COLO829 (cell line): ENCODE results near the gene ZSCAN9.
A peak's percentile ranks its signal among the peaks of the same experiment; 100 is the strongest.

ENCODE experiments used
- DNase-seq: peaks from one replicate; pipeline ENCODE4 v3.0.0; 2012; ENCODE audit warnings: low spot score

The ZSCAN9 gene

DNA sequence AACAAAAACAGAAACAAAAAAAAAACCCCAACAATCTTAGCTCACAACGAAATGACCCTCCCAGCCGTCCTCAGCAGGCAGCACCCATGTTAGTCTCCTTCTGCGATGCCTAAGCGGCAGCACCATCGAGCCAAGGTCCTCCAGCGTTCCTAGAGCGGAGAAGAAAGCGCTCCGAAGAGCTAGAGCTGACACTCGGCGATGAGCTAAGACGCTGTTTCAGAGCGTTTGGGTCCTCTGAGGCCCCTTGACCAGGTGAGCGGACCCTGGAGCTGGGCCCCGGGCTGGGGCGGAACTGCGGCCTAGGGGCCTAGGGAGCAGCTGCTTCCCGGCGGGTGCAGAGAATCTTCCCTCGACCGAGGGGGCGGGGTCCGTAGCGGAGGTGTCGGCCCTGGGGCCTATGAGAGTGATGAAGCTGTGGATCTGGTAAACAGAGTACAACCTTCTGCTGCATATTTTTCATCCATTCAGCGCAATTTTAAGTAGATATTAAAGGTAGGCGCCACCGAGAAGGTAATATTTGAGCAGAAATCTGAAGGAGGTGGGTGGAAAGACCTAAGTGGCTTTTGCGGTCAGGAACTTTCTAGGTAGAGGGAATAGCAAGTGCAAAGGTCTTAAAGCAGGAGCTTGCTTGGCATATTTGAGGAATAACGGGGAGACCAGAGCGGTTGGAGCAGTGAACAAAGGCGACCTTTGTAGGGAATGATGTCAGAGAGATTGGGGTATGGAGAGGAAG is 42.1 kb downstream of the ZSCAN9 start, which contains the start of gene ZSCAN26:
ZSCAN26 (plus strand) TSS at position 182 of the 733 bp plus-strand sequence. CDS start 4,777 bp downstream, outside the sequence.
- DNase-seq, result peak; percentile 85

DNA sequence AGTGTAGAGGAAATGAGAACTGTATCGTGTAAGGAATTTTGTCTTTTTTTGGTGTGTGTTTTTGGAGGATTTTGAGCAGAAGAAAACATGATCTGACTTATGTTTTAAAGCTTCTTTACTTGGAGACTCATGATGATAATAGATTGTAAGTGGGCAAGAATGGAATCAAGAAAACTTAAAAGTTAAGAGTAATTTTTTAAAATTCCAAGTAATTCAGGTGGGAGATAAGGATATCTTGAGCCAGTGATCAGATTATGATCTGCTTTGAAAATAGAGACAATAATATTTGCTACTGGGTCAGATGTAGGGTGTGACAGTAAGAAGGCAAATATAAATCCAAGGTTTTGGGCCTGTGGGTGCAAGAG is 42.6 kb downstream of the ZSCAN9 start:
- DNase-seq, result no peak

DNA sequence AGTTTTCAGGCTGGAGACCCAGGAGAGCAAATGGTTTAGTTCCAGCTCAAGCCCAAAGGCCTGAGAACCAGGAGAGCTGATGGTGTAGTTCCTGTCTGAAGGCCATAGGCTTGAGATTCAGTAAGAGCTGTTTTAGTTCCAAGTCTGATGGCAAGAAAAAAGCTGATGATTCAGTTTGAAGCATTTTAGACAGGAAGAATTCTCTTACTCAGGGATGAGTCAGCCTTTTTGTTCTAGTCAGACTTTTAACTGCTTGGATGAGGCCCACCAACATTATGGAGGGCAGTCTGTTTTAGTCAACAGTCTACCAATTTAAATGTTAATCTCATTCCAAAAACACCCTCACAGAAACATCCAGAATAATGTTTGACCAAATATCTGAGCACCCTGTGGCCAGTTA is 44.4 kb downstream of the ZSCAN9 start:
- DNase-seq, result peak; percentile 74

DNA sequence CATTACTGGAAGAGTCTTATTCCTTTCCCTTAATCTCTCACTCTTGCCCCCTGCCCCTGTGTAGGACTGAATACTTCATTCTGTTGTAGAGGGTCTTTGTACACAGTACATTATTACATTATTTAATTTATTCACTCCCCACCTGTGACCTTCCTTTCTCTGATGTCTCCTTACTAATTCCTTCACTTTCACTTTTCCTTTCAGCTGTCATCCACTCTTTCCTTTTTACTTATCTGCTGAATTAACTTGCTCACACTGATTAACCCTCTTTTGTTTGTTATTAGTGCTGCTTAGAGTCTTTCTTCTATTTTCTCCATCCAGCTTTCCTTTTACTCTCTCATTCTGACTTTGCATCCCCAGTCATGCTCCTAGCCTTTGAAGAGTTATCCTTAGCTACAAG is 49.8 kb downstream of the ZSCAN9 start:
- DNase-seq, result no peak

DNA sequence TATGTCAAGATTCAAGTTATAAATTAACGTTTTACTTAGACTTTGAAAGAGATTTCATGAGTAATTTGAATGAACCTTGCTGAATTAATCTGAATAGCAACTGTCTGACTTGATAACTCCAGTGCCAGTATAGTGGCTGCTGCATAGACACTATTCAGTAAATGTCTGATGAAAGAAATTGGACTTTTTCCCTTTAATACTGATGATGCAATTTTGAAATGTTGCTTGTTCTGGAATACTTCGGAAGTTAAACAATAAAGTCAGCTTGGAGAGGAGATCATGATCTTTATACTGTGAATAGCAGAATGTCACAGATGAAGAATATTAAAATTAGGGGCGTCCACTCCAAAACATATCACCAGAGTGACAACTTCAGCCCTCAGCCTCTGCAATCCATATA is 52.7 kb downstream of the ZSCAN9 start:
- DNase-seq, result no peak

DNA sequence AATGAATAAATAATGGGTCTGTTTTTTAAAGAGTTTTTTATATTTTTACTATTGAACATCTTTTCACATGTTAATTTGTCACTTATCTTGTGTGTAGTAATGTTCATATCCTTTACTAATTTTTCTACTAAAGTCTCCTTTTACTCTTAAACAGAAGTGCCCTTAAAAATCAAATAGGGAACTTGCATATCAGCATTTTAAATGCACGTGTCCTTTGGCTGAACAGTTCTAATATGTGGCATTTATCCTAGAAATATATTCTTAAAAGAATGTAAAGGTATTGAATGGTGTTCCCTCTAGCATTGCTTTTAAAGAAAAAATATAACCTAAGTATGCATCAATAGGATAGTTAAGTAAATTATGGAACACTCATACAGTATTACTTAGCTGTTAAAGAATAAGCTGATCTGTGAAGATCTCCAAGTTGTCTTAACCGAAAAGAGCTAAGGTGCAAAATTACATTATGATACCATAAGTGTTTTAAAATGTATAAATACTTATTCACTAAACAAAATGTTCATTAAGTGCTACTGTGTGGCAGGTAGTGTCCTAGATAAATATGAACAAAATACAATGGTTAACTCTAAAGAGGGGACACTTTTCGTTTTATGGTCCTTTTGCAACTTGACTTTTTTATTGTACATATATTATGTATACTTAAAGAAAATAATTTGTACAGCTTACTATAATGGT is 55.7 kb downstream of the ZSCAN9 start:
- DNase-seq, result no peak

DNA sequence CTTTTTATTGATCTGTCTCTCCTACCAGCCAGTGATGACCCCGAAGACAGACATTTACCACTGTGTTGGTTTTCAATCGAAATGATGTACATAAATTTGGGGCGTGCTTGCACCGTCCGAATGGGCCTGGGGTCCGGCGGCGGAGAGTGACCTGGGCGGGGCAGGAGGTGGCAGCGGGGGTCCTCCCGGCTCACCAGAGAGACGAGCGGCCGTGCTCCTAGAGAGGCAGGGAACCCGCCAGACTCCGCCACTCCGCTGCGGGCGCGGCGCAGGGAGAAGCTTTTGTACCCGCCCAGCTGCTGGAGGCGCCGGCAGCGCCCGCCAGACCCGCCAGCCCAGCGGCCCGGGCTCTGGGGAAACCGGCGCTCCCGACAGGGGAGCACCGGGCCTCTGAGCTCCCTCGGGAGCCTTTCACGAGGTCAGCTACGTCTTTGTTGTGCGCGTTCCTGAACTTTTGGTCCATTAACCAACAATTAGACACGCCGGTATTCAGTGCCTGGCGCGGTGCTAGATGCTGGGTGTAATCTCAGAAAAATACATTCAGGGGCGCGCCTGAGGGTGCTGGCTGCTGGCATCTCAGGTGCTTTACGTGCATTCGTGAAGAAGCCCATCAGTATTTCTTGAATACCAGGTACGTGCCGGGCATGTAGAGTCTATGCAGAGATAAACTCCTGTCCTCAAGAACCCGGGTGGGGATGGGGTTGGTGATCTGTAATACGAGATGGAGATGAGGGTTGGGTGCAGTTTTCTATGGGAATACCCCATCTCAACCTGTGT is 56.4 kb downstream of the ZSCAN9 start, which contains the start of gene PGBD1:
PGBD1 (plus strand) TSS at position 285 of the 777 bp plus-strand sequence. CDS start 2,242 bp downstream, outside the sequence.
- DNase-seq, result no peak

DNA sequence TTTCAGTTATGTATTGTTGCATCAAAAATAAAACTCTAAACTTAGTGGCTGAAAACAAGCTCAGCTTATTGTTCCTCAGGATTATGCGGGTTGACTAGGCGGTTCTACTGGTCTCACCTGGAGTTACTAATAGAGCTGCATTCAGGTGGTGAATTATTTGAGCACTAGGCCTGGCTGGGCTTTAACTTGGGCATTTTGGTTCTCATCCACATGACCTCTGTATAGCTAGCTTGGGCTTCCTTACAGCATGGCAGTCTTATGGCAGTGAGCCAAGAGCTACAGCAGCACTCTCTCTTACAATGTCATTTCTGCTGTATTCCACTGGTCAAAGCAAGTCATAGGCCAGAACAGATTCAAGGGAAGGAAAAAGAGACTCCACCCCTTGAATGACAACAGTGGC is 57.9 kb downstream of the ZSCAN9 start:
- no peak for DNase-seq
